ENCODE measurements around the gene BUB1B.

Gene BUB1B

DNA sequence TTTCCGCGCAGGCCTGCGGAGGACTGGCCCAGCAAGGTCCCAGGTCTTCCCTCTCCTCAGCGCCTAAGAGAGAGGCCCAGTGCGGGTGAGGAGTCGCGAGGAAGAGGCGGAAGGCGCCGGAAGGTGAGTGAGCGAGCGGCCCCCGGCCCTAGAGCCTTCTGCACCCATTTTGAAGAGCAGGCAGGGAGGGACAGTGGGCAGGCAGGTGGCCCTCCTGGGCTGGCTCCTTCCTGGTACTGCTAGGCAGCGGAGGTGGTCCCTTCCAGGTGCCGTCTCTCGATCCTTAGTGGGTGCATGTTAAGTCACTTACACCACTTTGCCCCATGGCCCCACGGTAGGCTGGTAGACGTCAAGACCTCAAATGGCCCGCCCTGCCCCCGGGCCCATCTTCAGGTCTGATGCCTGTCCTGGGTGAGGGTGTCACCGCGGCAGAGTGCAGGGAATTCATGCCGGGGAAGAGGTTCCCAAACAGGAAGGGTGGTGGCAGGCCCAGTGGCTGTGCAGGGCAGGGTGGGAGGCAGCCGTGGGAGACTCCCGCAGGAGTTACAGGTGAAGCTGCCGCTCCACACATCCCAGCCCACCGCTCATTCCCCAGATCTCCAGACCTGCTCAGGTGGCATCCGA is 92.4 kb downstream of the BUB1B start:
- TF ChIP-seq SPI1 (IDR thresholded peaks at IDR 0.05; ENCODE audit: borderline replicate concordance, low read depth) (no peak), REST (IDR thresholded peaks at IDR 0.05; ENCODE audit: insufficient replicate concordance, low read depth) (no peak)
- TF ChIP-seq, protein P1, sequence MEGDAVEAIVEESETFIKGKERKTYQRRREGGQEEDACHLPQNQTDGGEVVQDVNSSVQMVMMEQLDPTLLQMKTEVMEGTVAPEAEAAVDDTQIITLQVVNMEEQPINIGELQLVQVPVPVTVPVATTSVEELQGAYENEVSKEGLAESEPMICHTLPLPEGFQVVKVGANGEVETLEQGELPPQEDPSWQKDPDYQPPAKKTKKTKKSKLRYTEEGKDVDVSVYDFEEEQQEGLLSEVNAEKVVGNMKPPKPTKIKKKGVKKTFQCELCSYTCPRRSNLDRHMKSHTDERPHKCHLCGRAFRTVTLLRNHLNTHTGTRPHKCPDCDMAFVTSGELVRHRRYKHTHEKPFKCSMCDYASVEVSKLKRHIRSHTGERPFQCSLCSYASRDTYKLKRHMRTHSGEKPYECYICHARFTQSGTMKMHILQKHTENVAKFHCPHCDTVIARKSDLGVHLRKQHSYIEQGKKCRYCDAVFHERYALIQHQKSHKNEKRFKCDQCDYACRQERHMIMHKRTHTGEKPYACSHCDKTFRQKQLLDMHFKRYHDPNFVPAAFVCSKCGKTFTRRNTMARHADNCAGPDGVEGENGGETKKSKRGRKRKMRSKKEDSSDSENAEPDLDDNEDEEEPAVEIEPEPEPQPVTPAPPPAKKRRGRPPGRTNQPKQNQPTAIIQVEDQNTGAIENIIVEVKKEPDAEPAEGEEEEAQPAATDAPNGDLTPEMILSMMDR (IDR thresholded peaks at IDR 0.05; ENCODE audit: insufficient read depth, low read length) = no peak
- H3K27me3 ChIP-seq (ENCODE audit: insufficient read depth, poor library complexity, severe bottlenecking) = peaks cover 9% of the 10 kb centered on the region

DNA sequence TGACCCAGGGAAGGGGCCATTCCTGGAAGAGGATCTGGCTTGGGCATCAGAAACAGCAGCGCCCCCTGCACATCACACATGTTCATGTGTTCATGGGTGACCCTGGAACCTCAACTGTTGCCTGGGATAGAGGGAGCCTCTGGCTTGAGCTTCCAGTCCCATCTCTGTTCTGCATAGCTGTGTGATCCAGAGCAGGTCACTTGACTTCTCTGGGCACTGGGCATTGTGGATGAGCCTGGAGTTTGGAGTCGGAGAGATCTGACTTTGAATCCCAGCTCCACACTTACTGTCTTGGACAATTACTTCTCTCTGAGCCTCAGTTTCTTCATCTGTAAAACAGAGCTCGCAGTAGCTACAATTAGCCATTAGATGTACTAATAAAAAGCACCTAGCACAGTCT is 93.6 kb downstream of the BUB1B start:
- Histone ChIP-seq H3K27me3 (ENCODE audit: insufficient read depth, poor library complexity, severe bottlenecking) (peaks cover 9% of the 10 kb centered on the region), H3K27ac (replicated peaks) (no peak overlapping the region)

More for the DNA sequence above, 92.4 kb downstream of the BUB1B start:
- Histone ChIP-seq H3K4me3 (replicated peaks; ENCODE audit: insufficient read depth, low read length) (peak overlapping the region; percentile 30), H3K27ac (replicated peaks) (no peak overlapping the region)
- no peak for DNase-seq (ENCODE audit: low read depth in 1 of 2, low spot score in 1 of 2)

DNA sequence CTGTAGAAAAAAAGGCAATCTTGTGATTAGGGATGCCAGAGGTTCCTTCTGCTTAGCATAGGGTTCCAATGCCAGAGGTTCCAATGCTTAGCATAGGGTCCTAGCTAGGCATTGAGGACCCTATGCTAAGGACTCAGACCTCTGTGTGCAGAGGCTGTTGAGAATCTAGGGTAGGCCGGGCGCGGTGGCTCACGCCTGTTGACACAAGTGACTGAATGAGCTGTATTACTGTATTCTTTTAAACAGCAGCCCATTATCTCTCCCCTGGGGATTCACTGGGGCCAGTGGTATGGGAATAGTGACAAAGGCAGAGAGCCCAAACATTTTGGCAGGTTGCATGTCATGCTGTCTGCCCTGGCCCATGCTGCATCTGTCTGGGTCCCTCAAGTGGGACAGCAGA is 94.2 kb downstream of the BUB1B start:
- no peak for DNase-seq (ENCODE audit: low read depth in 1 of 2, low spot score in 1 of 2)
- peaks cover 9% of the 10 kb centered on the region for H3K27me3 ChIP-seq (ENCODE audit: insufficient read depth, poor library complexity, severe bottlenecking)

More for the DNA sequence above, 93.6 kb downstream of the BUB1B start:
- TF ChIP-seq REST (IDR thresholded peaks at IDR 0.05; ENCODE audit: insufficient replicate concordance, low read depth) = no peak
- TF ChIP-seq SPI1 (IDR thresholded peaks at IDR 0.05; ENCODE audit: borderline replicate concordance, low read depth) = no peak
- TF ChIP-seq GABPA (IDR thresholded peaks at IDR 0.05; ENCODE audit: low read depth) = no peak
- TF ChIP-seq POLR2AphosphoS5 (IDR thresholded peaks at IDR 0.05; ENCODE audit: low read depth) = no peak
- TF ChIP-seq, protein P1 (IDR thresholded peaks at IDR 0.05; ENCODE audit: insufficient read depth, low read length) = no peak
- H3K4me3 ChIP-seq (replicated peaks; ENCODE audit: insufficient read depth, low read length) = no peak overlapping the region
- DNase-seq (ENCODE audit: low read depth in 1 of 2, low spot score in 1 of 2) = no peak

More for the DNA sequence above, 94.2 kb downstream of the BUB1B start:
- TF ChIP-seq POLR2AphosphoS5 (IDR thresholded peaks at IDR 0.05; ENCODE audit: low read depth) (no peak), REST (IDR thresholded peaks at IDR 0.05; ENCODE audit: insufficient replicate concordance, low read depth) (no peak), SPI1 (IDR thresholded peaks at IDR 0.05; ENCODE audit: borderline replicate concordance, low read depth) (no peak), GABPA (IDR thresholded peaks at IDR 0.05; ENCODE audit: low read depth) (no peak)
- TF ChIP-seq, protein P1 (IDR thresholded peaks at IDR 0.05; ENCODE audit: insufficient read depth, low read length) = no peak
- H3K4me3 ChIP-seq (replicated peaks; ENCODE audit: insufficient read depth, low read length) = no peak overlapping the region
- no peak overlapping the region for H3K27ac ChIP-seq (replicated peaks)
